H1 (cell line): Measurements from ENCODE around the gene C17orf100.

Source experiments
- CTCF ChIP-seq, 3 experiments: IDR thresholded peaks; 1 replicate in 2 of 3; 2 replicates in 1 of 3; pipeline versions ENCODE4 v1.5.1 to v1.6.1; 2011; ENCODE audit warnings: low read length in 3 of 3, mild to moderate bottlenecking in 3 of 3, inconsistent platforms in 2 of 3, low read depth in 1 of 3, moderate library complexity in 1 of 3; ENCODE audit not compliant: insufficient read depth in 1 of 3; ENCODE audit errors: control extremely low read depth in 1 of 3
- EP300 ChIP-seq, 2 experiments: IDR thresholded peaks; 1 replicate in 1 of 2; 2 replicates in 1 of 2; pipeline ENCODE4 v1.6.1; 2011 to 2012; ENCODE audit warnings: low read depth in 2 of 2, low read length in 2 of 2, mild to moderate bottlenecking in 2 of 2, borderline replicate concordance in 1 of 2, inconsistent platforms in 1 of 2, moderate library complexity in 1 of 2
- GTF2F1 ChIP-seq: IDR thresholded peaks from 2 replicates; pipeline ENCODE4 v1.6.1; 2012; ENCODE audit warnings: low read depth, low read length, improper control_type of control experiment, borderline replicate concordance
- JUN ChIP-seq: IDR thresholded peaks from 2 replicates; pipeline ENCODE4 v1.6.1; 2011; ENCODE audit warnings: low read depth, mild to moderate bottlenecking, improper control_type of control experiment, low read length
- NRF1 ChIP-seq: IDR thresholded peaks from 2 replicates; pipeline ENCODE4 v1.6.1; 2011; ENCODE audit warnings: mild to moderate bottlenecking, low read depth, low read length, improper control_type of control experiment

- TF ChIP-seq CTCF (IDR thresholded peaks at IDR 0.05; ENCODE audit: control extremely low read depth in 1 of 3, insufficient read depth in 1 of 3, low read depth in 1 of 3, low read length in 3 of 3) (no peak), NRF1 (no peak), GTF2F1 (no peak), JUN (no peak), EP300 (IDR thresholded peaks at IDR 0.05; ENCODE audit: borderline replicate concordance in 1 of 2, low read depth in 2 of 2, low read length in 2 of 2) (no peak)
Observed at GRCh38 chr17:6695565-6695964, 44.0 kb downstream of the C17orf100 start.
